Right atrium auricular region (tissue), 2 donors: Measurements from ENCODE around the gene KRTAP9-4. TPM values are rescaled to one million over a fixed set of nuclear protein-coding genes. Genes with fewer than 3 reads are reported as not detected.
"Not testable (repeated sequence)": the region's sequence is repeated elsewhere in the genome, so short reads cannot be mapped to it uniquely, and the experiment has no call there.

Source experiments
- DNase-seq: peaks from one replicate; pipeline ENCODE4 v3.0.0-alpha.2; 2019; ENCODE audit warnings: low spot score
- H3K27ac ChIP-seq, 2 donors: fragments of 200-600 bp; sonication (generic); 1 replicate in 1 of 2; 2 replicates in 1 of 2; pipeline ENCODE4 v1.5.1; 2016 to 2019
- H3K27me3 ChIP-seq, 2 donors: fragments of 200-600 bp; sonication (generic); one replicate each; pipeline versions ENCODE4 v1.5.1 to v1.6.0; 2017 to 2019
- H3K36me3 ChIP-seq: fragments of 200-600 bp; sonication (generic); one replicate; pipeline ENCODE4 v1.5.1; 2016
- H3K4me1 ChIP-seq, 2 donors: fragments of 200-600 bp; sonication (generic); one replicate each; pipeline versions ENCODE4 v1.5.1 to v1.6.0; 2017 to 2019
- H3K4me3 ChIP-seq, 2 donors: fragments of 200-600 bp; sonication (generic); 1 replicate in 1 of 2; 2 replicates in 1 of 2; pipeline ENCODE4 v1.5.1; 2017 to 2019; ENCODE audit warnings: mild to moderate bottlenecking in 1 of 2, moderate library complexity in 1 of 2
- H3K9me3 ChIP-seq, 2 donors: fragments of 200-600 bp; sonication (generic); one replicate each; pipeline ENCODE4 v1.5.1; 2019
- total RNA-seq, 2 donors: library from RNA; depleted of rRNA; stranded (reverse); fragments of >200 nt; gene quantifications; one replicate each; pipeline ENCODE4 v1.1.0, GENCODE V29; 2016
- TF ChIP-seq, protein P1 (sequence below), 2 donors: fragments of 200-600 bp; sonication (generic); IDR thresholded peaks; one replicate each; pipeline ENCODE4 v1.5.1; 2019; ENCODE audit warnings: antibody characterized with exemption in 2 of 2

The KRTAP9-4 gene
- total RNA-seq: not detected

DNA sequence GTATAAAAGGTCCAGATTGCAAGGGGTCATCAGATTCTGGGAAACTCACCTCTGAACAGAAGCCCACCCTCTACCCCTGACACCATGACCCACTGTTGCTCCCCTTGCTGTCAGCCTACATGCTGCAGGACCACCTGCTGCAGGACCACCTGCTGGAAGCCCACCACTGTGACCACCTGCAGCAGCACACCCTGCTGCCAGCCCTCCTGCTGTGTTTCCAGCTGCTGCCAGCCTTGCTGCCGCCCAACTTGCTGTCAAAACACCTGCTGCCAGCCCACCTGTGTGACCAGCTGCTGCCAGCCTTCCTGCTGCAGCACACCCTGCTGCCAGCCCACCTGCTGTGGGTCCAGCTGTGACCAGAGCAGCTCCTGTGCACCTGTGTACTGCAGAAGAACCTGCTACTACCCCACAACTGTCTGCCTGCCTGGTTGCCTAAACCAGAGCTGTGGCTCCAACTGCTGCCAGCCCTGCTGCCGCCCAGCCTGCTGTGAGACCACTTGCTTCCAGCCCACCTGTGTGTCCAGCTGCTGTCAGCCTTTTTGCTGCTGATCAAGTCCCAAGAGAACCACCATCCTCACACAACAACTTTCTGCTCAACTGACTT is at the start of gene KRTAP9-4:
Gene KRTAP9-4 (plus strand): TSS at position 51 of the 604 bp plus-strand sequence. CDS start 34 bp downstream, at position 85.
- H3K27me3 ChIP-seq, H3K36me3 ChIP-seq, DNase-seq, H3K9me3 ChIP-seq, H3K4me3 ChIP-seq, H3K4me1 ChIP-seq, H3K27ac ChIP-seq: not testable (repeated sequence)

DNA sequence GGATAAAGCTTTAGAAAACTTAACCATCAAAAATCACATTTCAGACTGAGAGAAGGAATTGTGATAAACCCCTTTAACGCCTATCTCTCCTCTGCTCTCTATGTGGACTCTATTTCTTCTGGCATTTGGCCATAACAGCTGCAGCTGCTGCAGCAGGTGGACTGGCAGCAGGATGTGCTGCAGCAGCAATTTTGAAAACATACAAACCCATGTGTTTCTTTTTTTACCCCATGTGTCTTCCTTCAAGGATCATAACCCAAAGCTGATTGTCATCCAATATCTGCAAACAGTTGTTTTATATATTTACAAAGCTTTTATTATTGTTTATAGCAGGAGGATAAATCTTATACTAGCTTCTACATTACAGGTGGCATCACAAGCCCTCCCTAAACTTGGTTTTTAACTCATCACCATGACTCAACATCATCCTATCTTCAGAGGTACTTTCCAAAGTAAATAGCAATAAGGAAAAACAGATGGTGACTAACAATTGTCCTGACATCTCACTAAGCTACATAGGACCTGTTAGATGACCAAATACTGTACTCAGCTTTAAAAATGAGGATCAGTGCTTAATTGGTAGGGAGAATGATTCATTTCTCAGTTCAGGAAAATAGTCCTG is 37.5 kb upstream of the KRTAP9-4 start:
- no peaks in the 10 kb centered on the region for H3K27me3 ChIP-seq
- TF ChIP-seq, protein P1, sequence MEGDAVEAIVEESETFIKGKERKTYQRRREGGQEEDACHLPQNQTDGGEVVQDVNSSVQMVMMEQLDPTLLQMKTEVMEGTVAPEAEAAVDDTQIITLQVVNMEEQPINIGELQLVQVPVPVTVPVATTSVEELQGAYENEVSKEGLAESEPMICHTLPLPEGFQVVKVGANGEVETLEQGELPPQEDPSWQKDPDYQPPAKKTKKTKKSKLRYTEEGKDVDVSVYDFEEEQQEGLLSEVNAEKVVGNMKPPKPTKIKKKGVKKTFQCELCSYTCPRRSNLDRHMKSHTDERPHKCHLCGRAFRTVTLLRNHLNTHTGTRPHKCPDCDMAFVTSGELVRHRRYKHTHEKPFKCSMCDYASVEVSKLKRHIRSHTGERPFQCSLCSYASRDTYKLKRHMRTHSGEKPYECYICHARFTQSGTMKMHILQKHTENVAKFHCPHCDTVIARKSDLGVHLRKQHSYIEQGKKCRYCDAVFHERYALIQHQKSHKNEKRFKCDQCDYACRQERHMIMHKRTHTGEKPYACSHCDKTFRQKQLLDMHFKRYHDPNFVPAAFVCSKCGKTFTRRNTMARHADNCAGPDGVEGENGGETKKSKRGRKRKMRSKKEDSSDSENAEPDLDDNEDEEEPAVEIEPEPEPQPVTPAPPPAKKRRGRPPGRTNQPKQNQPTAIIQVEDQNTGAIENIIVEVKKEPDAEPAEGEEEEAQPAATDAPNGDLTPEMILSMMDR (IDR thresholded peaks at IDR 0.05): no peak
- DNase-seq: no peak
- no peak overlapping the region for H3K4me3 ChIP-seq
- no peaks in the 10 kb centered on the region for H3K4me1 ChIP-seq
- no peaks in the 10 kb centered on the region for H3K36me3 ChIP-seq
- H3K9me3 ChIP-seq: no peaks in the 10 kb centered on the region
- no peak overlapping the region for H3K27ac ChIP-seq

DNA sequence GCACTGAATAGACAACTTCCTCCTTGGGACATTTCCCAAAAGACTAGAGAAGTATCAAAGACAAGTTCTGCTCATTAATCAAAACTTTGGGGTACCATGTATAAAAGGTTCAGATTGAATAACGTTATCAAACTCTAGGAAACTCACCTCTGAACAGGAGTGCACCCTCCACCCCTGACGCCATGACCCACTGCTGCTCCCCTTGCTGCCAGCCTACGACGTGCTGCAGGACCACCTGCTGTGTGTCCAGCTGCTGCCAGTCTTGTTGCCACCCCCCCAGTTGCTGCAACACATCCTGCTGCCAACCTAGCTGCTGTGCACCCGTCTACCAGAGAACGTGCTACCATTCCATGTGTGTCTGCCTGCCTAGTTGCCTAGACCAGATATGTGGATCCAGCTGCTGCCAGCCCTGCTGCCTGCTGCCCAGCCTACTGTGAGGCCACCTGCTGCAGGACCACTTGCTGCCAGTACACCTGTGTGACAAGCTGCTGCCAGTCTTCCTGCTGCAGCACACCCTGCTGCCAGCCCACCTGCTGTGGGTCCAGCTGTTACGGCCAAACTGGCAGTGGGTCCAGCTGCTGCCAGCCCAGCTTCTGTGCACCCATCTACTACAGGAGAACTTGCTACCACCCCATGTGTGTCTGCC is 36.8 kb upstream of the KRTAP9-4 start:
- H3K27ac ChIP-seq: no peak overlapping the region
- H3K27me3 ChIP-seq: no peaks in the 10 kb centered on the region
- TF ChIP-seq, protein P1 (IDR thresholded peaks at IDR 0.05): no peak
- H3K36me3 ChIP-seq: no peaks in the 10 kb centered on the region
- DNase-seq: no peak
- H3K4me1 ChIP-seq: no peaks in the 10 kb centered on the region
- H3K9me3 ChIP-seq: no peaks in the 10 kb centered on the region
- no peak overlapping the region for H3K4me3 ChIP-seq

DNA sequence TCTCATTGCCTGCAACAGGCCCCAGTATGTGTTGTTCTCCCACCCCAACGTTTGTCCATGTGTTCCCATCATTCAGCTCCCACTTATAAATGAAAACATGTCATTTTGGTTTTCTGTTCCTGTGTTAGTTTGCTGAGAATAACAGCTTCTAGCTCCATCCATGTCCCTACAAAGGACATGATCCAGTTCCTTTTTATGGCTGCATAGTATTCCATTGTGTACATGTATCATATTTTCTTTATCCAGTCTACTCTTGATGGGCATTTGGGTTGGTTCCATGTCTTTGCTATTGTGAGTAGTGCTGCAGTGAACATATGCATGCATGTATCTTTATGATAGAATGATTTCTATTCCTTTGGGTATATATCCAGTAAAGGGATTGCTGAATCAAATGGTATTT is 33.8 kb upstream of the KRTAP9-4 start:
- H3K9me3 ChIP-seq: no peaks in the 10 kb centered on the region
- H3K27me3 ChIP-seq: no peaks in the 10 kb centered on the region
- TF ChIP-seq, protein P1 (IDR thresholded peaks at IDR 0.05): no peak
- H3K36me3 ChIP-seq: no peaks in the 10 kb centered on the region
- DNase-seq: no peak
- H3K4me3 ChIP-seq: no peak overlapping the region
- no peaks in the 10 kb centered on the region for H3K4me1 ChIP-seq
- H3K27ac ChIP-seq: no peak overlapping the region

DNA sequence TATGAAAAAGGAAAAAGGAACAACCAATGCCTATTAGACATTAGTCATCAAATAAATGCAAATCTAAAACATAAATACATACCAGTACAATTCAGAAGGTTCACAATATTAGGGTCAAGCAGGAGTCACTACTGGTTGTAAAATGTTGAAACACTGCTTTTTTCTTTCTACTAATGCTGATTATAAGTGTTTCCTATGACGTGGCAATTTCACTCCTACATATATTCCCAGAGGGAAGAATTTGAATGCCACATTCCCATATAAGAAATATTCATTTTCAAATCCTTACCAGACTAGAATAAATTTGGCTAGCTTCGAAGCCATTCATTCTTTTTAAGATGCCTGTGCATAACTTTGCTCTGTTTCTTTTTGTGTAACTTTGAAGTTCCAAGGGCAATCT is 25.7 kb upstream of the KRTAP9-4 start:
- no peaks in the 10 kb centered on the region for H3K27me3 ChIP-seq
- TF ChIP-seq, protein P1 (IDR thresholded peaks at IDR 0.05): no peak
- H3K4me3 ChIP-seq: no peak overlapping the region
- no peaks in the 10 kb centered on the region for H3K9me3 ChIP-seq
- H3K4me1 ChIP-seq: no peaks in the 10 kb centered on the region
- no peaks in the 10 kb centered on the region for H3K36me3 ChIP-seq
- DNase-seq: no peak
- H3K27ac ChIP-seq: no peak overlapping the region

GRCh38 chr17:41226051-41226450 is 23.4 kb upstream of the KRTAP9-4 start:
- Histone ChIP-seq H3K36me3 (no peaks in the 10 kb centered on the region), H3K27me3 (no peaks in the 10 kb centered on the region), H3K27ac (no peak overlapping the region), H3K4me1 (no peaks in the 10 kb centered on the region), H3K9me3 (no peaks in the 10 kb centered on the region), H3K4me3 (no peak overlapping the region)
- TF ChIP-seq, protein P1 (IDR thresholded peaks at IDR 0.05): no peak
- no peak for DNase-seq

DNA sequence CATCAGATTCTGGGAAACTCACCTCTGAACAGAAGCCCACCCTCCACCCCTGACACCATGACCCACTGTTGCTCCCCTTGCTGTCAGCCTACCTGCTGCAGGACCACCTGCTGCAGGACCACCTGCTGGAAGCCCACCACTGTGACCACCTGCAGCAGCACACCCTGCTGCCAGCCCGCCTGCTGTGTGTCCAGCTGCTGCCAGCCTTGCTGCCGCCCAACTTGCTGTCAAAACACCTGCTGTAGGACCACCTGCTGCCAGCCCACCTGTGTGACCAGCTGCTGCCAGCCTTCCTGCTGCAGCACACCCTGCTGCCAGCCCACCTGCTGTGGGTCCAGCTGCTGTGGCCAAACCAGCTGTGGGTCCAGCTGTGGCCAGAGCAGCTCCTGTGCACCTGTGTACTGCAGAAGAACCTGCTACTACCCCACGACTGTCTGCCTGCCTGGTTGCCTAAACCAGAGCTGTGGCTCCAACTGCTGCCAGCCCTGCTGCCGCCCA is 22.8 kb upstream of the KRTAP9-4 start, which contains the start of gene KRTAP9-2:
Gene KRTAP9-2 (plus strand): TSS at position 51 of the 498 bp plus-strand sequence. CDS start 7 bp downstream, at position 58.
- not testable (repeated sequence) for H3K4me3 ChIP-seq, H3K27ac ChIP-seq, DNase-seq, H3K9me3 ChIP-seq, H3K36me3 ChIP-seq, H3K4me1 ChIP-seq, H3K27me3 ChIP-seq
